ENCODE data around the gene SYNM.

DNA sequence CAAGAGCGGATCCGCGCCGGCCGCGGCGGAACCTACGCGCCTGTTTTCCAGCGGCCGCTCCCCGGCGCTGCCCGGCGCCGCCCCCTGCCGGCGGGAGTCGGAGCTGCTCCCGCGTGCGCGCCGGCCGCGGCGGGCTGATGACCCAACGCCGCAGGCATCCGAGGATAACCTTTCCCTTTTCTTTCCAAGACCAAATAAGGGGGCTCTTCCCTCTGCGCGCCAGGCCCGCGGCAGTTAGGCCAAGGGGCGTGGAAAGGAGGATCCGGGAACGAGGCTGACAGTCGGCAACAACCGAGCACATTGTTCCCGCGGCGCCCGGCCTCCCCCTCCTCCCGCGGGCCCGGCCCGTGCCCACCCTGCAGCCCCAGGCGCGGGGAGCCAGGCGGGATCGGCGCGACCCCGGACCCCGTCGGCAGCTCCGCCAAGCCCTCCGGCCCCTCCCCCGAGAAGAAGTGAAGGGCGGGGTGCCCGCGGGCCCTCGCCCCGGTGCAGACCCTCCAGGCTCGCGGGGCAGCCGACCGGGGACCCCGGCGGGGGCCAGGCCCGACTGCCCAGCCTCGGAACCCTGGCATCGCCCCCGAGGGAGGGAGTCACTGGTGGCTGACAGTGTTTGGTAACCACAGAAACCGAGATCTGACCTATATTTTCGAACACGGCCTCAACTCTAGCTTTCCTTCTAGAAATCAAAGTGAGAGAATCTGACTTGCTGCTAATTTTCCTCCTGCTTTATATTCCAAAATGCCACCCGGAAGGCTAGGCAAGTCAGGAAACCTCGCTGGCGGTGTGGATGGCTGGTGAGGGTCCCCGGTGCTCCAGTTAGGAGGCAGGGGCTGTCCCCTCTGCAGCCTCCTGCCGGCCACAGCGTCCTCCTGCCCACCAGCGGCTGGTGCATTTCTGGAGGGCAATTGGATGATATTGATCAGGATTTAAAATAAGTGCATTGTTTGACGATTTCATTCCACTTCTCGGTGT lies 45.6 kb upstream of the SYNM start:
- TF ChIP-seq EZH2 (IDR thresholded peaks at IDR 0.05; ENCODE audit: insufficient read depth, poor library complexity, severe bottlenecking): no peak
- TF ChIP-seq EZH2phosphoT487 (IDR thresholded peaks at IDR 0.05; ENCODE audit: insufficient read depth, low read depth): no peak

Data from GM23248 (cell line).